ENCODE data around the gene OR5H15. TPM values are rescaled to one million over a fixed set of nuclear protein-coding genes. Genes with fewer than 3 reads are reported as not detected.
A peak's percentile ranks its signal among the peaks of the same experiment; 100 is the strongest.

OR5H15 gene
- total and polyA plus RNA-seq, 4 donors: not detected

DNA sequence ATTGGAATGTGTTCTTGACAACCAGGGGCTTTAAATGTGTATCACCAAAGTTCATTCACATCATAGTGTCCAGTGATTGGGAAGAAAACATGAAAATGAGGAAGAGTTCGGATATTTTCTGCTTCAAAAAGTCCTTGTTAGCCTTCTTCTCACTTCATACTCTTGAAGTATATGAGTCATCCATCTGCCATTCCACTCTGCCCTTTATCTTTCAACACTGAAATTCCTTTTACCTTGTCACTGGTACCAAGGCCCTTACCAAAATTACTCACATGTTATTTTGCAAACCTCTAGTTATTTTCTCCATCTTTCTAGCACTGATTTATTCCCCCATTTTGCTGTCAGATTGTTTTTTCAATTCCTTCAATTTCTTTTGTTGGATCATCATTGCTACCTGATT, 32.5 kb downstream of the OR5H15 start:
- Histone ChIP-seq H3K27me3 (ENCODE audit: control insufficient read depth in 3 of 3, insufficient read depth in 3 of 3, low read length in 2 of 3) (no peaks in the 10 kb centered on the region), H3K36me3 (ENCODE audit: control insufficient read depth in 4 of 4, insufficient read depth in 4 of 4, low read length in 4 of 4) (no peaks in the 10 kb centered on the region), H3K4me3 (no peak overlapping the region), H3K4me1 (ENCODE audit: control insufficient read depth in 5 of 5, insufficient read depth in 5 of 5, low read length in 5 of 5) (no peaks in the 10 kb centered on the region), H3K27ac (ENCODE audit: low read depth in 1 of 2, low read length in 1 of 2) (no peak overlapping the region), H3K9me3 (ENCODE audit: control insufficient read depth in 4 of 4, insufficient read depth in 3 of 4, low read length in 3 of 4) (no peaks in the 10 kb centered on the region), H3K9ac (ENCODE audit: insufficient read depth in 1 of 2, low read length in 2 of 2) (no peak overlapping the region)
- ATAC-seq (ENCODE audit: insufficient read depth, low FRiP score) (peak; percentile 53), DNase-seq (no peak)
- TF ChIP-seq, protein P1, sequence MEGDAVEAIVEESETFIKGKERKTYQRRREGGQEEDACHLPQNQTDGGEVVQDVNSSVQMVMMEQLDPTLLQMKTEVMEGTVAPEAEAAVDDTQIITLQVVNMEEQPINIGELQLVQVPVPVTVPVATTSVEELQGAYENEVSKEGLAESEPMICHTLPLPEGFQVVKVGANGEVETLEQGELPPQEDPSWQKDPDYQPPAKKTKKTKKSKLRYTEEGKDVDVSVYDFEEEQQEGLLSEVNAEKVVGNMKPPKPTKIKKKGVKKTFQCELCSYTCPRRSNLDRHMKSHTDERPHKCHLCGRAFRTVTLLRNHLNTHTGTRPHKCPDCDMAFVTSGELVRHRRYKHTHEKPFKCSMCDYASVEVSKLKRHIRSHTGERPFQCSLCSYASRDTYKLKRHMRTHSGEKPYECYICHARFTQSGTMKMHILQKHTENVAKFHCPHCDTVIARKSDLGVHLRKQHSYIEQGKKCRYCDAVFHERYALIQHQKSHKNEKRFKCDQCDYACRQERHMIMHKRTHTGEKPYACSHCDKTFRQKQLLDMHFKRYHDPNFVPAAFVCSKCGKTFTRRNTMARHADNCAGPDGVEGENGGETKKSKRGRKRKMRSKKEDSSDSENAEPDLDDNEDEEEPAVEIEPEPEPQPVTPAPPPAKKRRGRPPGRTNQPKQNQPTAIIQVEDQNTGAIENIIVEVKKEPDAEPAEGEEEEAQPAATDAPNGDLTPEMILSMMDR (IDR thresholded peaks at IDR 0.05; ENCODE audit: control extremely low read depth, extremely low read depth): no peak
- 36 to 70% methylated on average over 1 of the region's 1 CpG for WGBS, 2 donors

DNA sequence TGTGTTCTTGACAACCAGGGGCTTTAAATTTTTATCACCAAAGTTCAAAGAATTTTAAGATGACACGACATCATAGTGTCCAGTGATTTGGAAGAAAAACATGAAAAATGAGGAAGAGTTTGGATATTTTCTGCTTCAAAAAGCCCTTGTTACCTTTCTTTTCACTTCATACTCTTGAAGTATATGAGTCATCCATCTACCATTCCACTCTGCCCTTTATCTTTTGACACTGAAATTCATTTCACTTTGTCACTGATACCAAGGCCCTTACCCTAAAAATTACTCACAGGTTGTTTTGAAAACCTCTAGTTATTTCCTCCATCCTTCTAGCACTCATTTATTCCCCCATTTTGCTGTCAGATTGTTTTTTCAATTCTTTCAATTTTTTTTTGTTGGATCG, 42.7 kb downstream of the OR5H15 start:
- Histone ChIP-seq H3K9ac (ENCODE audit: insufficient read depth in 1 of 2, low read length in 2 of 2) (no peak overlapping the region), H3K36me3 (ENCODE audit: control insufficient read depth in 4 of 4, insufficient read depth in 4 of 4, low read length in 4 of 4) (no peaks in the 10 kb centered on the region), H3K9me3 (ENCODE audit: control insufficient read depth in 4 of 4, insufficient read depth in 3 of 4, low read length in 3 of 4) (no peaks in the 10 kb centered on the region), H3K27me3 (ENCODE audit: control insufficient read depth in 3 of 3, insufficient read depth in 3 of 3, low read length in 2 of 3) (no peaks in the 10 kb centered on the region), H3K27ac (ENCODE audit: low read depth in 1 of 2, low read length in 1 of 2) (no peak overlapping the region), H3K4me3 (no peak overlapping the region), H3K4me1 (ENCODE audit: control insufficient read depth in 5 of 5, insufficient read depth in 5 of 5, low read length in 5 of 5) (no peaks in the 10 kb centered on the region)
- DNase-seq (no peak), ATAC-seq (ENCODE audit: insufficient read depth, low FRiP score) (no peak)
- TF ChIP-seq, protein P1 (IDR thresholded peaks at IDR 0.05; ENCODE audit: control extremely low read depth, extremely low read depth): no peak
- WGBS, 2 donors: 78 to 87% methylated on average over 2 of the region's 2 CpGs

DNA sequence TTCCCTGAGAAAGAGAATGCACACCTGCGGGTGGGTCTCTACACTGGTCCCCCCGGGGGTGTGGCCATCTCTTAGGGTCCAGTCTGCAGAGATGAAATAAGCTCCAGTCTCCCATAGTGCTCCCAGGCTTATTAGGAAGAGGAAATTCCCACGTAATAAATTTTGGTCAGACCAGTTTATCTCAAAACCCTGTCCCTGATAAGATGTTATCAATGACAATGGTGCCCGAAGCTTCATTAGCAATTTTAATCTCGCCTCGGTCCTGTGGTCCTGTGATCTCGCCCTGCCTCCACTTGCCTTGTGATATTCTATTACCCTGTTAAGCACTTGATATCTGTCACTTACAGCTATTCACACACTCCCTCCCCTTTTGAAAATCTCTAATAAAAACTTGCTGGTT, 46.8 kb downstream of the OR5H15 start:
- Histone ChIP-seq H3K4me3 (no peak overlapping the region), H3K9me3 (ENCODE audit: control insufficient read depth in 4 of 4, insufficient read depth in 3 of 4, low read length in 3 of 4) (no peaks in the 10 kb centered on the region), H3K36me3 (ENCODE audit: control insufficient read depth in 4 of 4, insufficient read depth in 4 of 4, low read length in 4 of 4) (no peaks in the 10 kb centered on the region), H3K27ac (ENCODE audit: low read depth in 1 of 2, low read length in 1 of 2) (no peak overlapping the region), H3K4me1 (ENCODE audit: control insufficient read depth in 5 of 5, insufficient read depth in 5 of 5, low read length in 5 of 5) (no peaks in the 10 kb centered on the region), H3K27me3 (ENCODE audit: control insufficient read depth in 3 of 3, insufficient read depth in 3 of 3, low read length in 2 of 3) (no peaks in the 10 kb centered on the region), H3K9ac (ENCODE audit: insufficient read depth in 1 of 2, low read length in 2 of 2) (no peak overlapping the region)
- 46 to 57% methylated on average over 7 of the region's 7 CpGs for WGBS, 2 donors
- DNase-seq (no peak), ATAC-seq (ENCODE audit: insufficient read depth, low FRiP score) (no peak)
- TF ChIP-seq, protein P1 (IDR thresholded peaks at IDR 0.05; ENCODE audit: control extremely low read depth, extremely low read depth): no peak

DNA sequence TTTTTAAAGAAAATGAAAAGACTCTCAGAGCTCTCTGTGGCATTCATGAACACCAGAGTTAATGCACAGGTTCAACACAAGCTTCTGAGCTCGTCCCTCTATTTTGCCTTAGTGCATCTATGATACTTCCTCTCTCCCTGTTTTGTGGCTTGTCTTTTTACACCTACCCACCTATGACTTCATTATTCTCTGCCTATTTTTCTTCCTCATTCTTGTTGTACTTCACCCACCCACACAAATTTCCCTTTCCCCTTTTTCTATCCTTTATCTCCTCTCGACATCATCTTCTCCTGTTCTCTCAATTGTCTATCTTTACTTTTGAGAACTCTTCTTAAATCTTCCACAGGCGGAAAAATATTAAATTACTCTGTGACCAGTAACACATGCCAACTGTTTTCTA, 48.6 kb downstream of the OR5H15 start:
- H3K27me3 ChIP-seq (ENCODE audit: control insufficient read depth in 3 of 3, insufficient read depth in 3 of 3, low read length in 2 of 3): no peaks in the 10 kb centered on the region
- no peaks in the 10 kb centered on the region for H3K4me1 ChIP-seq (ENCODE audit: control insufficient read depth in 5 of 5, insufficient read depth in 5 of 5, low read length in 5 of 5)
- H3K9me3 ChIP-seq (ENCODE audit: control insufficient read depth in 4 of 4, insufficient read depth in 3 of 4, low read length in 3 of 4): no peaks in the 10 kb centered on the region
- H3K9ac ChIP-seq (ENCODE audit: insufficient read depth in 1 of 2, low read length in 2 of 2): no peak overlapping the region
- no peak overlapping the region for H3K27ac ChIP-seq (ENCODE audit: low read depth in 1 of 2, low read length in 1 of 2)
- 42 to 61% methylated on average over 3 of the region's 3 CpGs for WGBS, 2 donors
- ATAC-seq (ENCODE audit: insufficient read depth, low FRiP score) (no peak), DNase-seq (no peak)
- no peaks in the 10 kb centered on the region for H3K36me3 ChIP-seq (ENCODE audit: control insufficient read depth in 4 of 4, insufficient read depth in 4 of 4, low read length in 4 of 4)
- no peak overlapping the region for H3K4me3 ChIP-seq
- TF ChIP-seq, protein P1 (IDR thresholded peaks at IDR 0.05; ENCODE audit: control extremely low read depth, extremely low read depth): no peak
